GM23248 (cell line): ENCODE data around the gene PPT1. TPM values are rescaled to one million over a fixed set of nuclear protein-coding genes. Genes with fewer than 3 reads are reported as not detected.
A peak's percentile ranks its signal among the peaks of the same experiment; 100 is the strongest.

ENCODE experiments used
- DNase-seq: peaks from one replicate; pipeline ENCODE4 v3.0.0-alpha.2; 2015
- H2AFZ ChIP-seq: fragments of 200-600 bp; sonication (generic); 2 replicates; pipeline ENCODE4 v1.6.1; 2016; ENCODE audit warnings: antibody characterized with exemption
- H3F3A ChIP-seq: fragments of 200-600 bp; sonication (generic); 2 replicates; pipeline ENCODE4 v1.6.1; 2016; ENCODE audit warnings: mild to moderate bottlenecking, antibody characterized with exemption, mixed run types; ENCODE audit not compliant: insufficient read depth
- H3K27ac ChIP-seq: fragments of 200-600 bp; sonication (generic); 2 replicates; pipeline ENCODE4 v1.5.1; 2016; ENCODE audit warnings: mild to moderate bottlenecking
- H3K27me3 ChIP-seq: fragments of 200-600 bp; sonication (generic); replicated peaks from 2 replicates; pipeline ENCODE4 v1.6.1; 2016; ENCODE audit warnings: mild to moderate bottlenecking; ENCODE audit not compliant: insufficient read depth
- H3K36me3 ChIP-seq: fragments of 200-600 bp; sonication (generic); 2 replicates; pipeline ENCODE4 v1.6.1; 2016; ENCODE audit warnings: low read depth, mild to moderate bottlenecking
- H3K4me1 ChIP-seq: fragments of 200-600 bp; sonication (generic); 2 replicates; pipeline ENCODE4 v1.6.1; 2016; ENCODE audit warnings: mild to moderate bottlenecking; ENCODE audit not compliant: insufficient read depth
- H3K4me2 ChIP-seq: fragments of 200-600 bp; sonication (generic); one replicate; pipeline ENCODE4 v1.6.1; 2016; ENCODE audit warnings: mild to moderate bottlenecking; ENCODE audit not compliant: unreplicated experiment
- H3K4me3 ChIP-seq: fragments of 200-600 bp; sonication (generic); 2 replicates; pipeline ENCODE4 v1.5.1; 2016; ENCODE audit warnings: mild to moderate bottlenecking
- H3K79me2 ChIP-seq: fragments of 200-600 bp; sonication (generic); 2 replicates; pipeline ENCODE4 v1.6.1; 2016; ENCODE audit warnings: mild to moderate bottlenecking; ENCODE audit not compliant: insufficient read depth
- H3K9ac ChIP-seq: fragments of 200-600 bp; sonication (generic); 2 replicates; pipeline ENCODE4 v1.6.1; 2016; ENCODE audit warnings: mild to moderate bottlenecking
- H3K9me2 ChIP-seq: fragments of 200-600 bp; sonication (generic); 2 replicates; pipeline ENCODE4 v1.6.1; 2016; ENCODE audit warnings: mixed run types, mild to moderate bottlenecking, moderate library complexity; ENCODE audit not compliant: insufficient read depth
- H3K9me3 ChIP-seq: fragments of 200-600 bp; sonication (generic); one replicate; pipeline ENCODE4 v1.6.1; 2017; ENCODE audit warnings: low read depth
- H4K20me1 ChIP-seq: fragments of 200-600 bp; sonication (generic); 2 replicates; pipeline ENCODE4 v1.6.0; 2016; ENCODE audit not compliant: insufficient read depth
- EZH2 ChIP-seq: fragments of 200-600 bp; sonication (generic); IDR thresholded peaks from 2 replicates; pipeline ENCODE4 v1.6.1; 2018; ENCODE audit warnings: antibody characterized with exemption, mild to moderate bottlenecking; ENCODE audit not compliant: insufficient read depth, poor library complexity, severe bottlenecking
- EZH2phosphoT487 ChIP-seq: fragments of 200-600 bp; sonication (generic); IDR thresholded peaks from 2 replicates; pipeline ENCODE4 v1.6.1; 2018; ENCODE audit warnings: antibody characterized with exemption, moderate library complexity, mild to moderate bottlenecking, low read depth; ENCODE audit not compliant: insufficient read depth
- WGBS, 2 experiments: methylation state at CpG; one replicate each; pipeline ENCODE4 v1.1.6; 2015 to 2017; ENCODE audit warnings: low lambda C conversion rate in 2 of 2, low coverage in 1 of 2; ENCODE audit errors: missing lambda C conversion rate in 2 of 2; 5-methylcytosine and 5-hydroxymethylcytosine counted together
- in situ Hi-C: fragments of 300-500 bp; cut with MboI; formaldehyde crosslinking; loops from 2 replicates; pipeline ENCODE4 v1.15.0; 2020
- polyA plus RNA-seq: library from polyadenylated mRNA; unstranded; fragments of >200 nt; fragmentation: Nextera tagmentation; extraction: Ambion mirVana; gene quantifications from 2 replicates; pipeline ENCODE4 v1.2.1, GENCODE V29; 2016
- total RNA-seq: library from RNA; depleted of rRNA; stranded (reverse); fragments of >200 nt; shearing (Covaris generic); gene quantifications from 2 replicates; pipeline ENCODE4 v1.2.3, GENCODE V29; 2014

Gene PPT1
- total and polyA plus RNA-seq, 2 experiments from 2014 or later: 38.3 to 54.0 TPM

- WGBS, 2 experiments: 99 to 100% methylated on average over 3 of the region's 3 CpGs
- Histone ChIP-seq H3K27ac (0 out of 2 replicates have a peak overlapping the region, but pooled peaks have one; percentile 12), H3K36me3 (peaks cover 13% of the 10 kb centered on the region; the same call in 1 of the 2 replicates)
Observed at GRCh38 chr1:40050863-40051262, 46.2 kb downstream of the PPT1 start.

GRCh38 chr1:40049725-40050124, 47.3 kb downstream of the PPT1 start:
- no peak overlapping the region for H3K9ac ChIP-seq
- H4K20me1 ChIP-seq: peaks cover 19% of the 10 kb centered on the region; the same call in 1 of the 2 replicates
- no peaks in the 10 kb centered on the region for H3K9me2 ChIP-seq
- H3K4me2 ChIP-seq: peak overlapping the region; percentile 61
- DNase-seq: peak; percentile 34
- no peaks in the 10 kb centered on the region for H3K9me3 ChIP-seq
- peak overlapping the region; percentile 40 for H3K27ac ChIP-seq
- peaks cover 28% of the 10 kb centered on the region for H3F3A ChIP-seq
- in situ Hi-C loops: no loop called here
- peaks cover 13% of the 10 kb centered on the region; the same call in 1 of the 2 replicates for H3K36me3 ChIP-seq
- no peak for TF ChIP-seq EZH2phosphoT487
- no peak overlapping the region for H3K4me3 ChIP-seq
- peaks cover 100% of the 10 kb centered on the region for H3K79me2 ChIP-seq
- H3K4me1 ChIP-seq: peaks cover 35% of the 10 kb centered on the region
- H3K27me3 ChIP-seq: no peaks in the 10 kb centered on the region
- WGBS, 2 experiments: 51 to 52% methylated on average over 2 of the region's 2 CpGs
- H2AFZ ChIP-seq: no peak overlapping the region

More at GRCh38 chr1:40050863-40051262, 46.2 kb downstream of the PPT1 start:
- Histone ChIP-seq H3K4me2 (no peak overlapping the region), H3K79me2 (peaks cover 100% of the 10 kb centered on the region), H3K4me3 (no peak overlapping the region), H3K9me2 (no peaks in the 10 kb centered on the region), H3F3A (peaks cover 28% of the 10 kb centered on the region), H3K27me3 (no peaks in the 10 kb centered on the region), H3K9ac (no peak overlapping the region), H4K20me1 (peaks cover 18% of the 10 kb centered on the region; the same call in 1 of the 2 replicates), H3K4me1 (peaks cover 23% of the 10 kb centered on the region), H2AFZ (no peak overlapping the region), H3K9me3 (no peaks in the 10 kb centered on the region)
- TF ChIP-seq EZH2phosphoT487 (no peak), EZH2 (no peak)
- in situ Hi-C loops: no loop called here
- DNase-seq: no peak

- peaks cover 13% of the 10 kb centered on the region; the same call in 1 of the 2 replicates for H3K36me3 ChIP-seq
- H3K9me2 ChIP-seq: no peaks in the 10 kb centered on the region
- TF ChIP-seq EZH2phosphoT487 (no peak), EZH2 (no peak)
- WGBS, 2 experiments: 86 to 91% methylated on average over 5 of the region's 5 CpGs
- H3K79me2 ChIP-seq: peaks cover 100% of the 10 kb centered on the region
- in situ Hi-C loops: no loop called here
- H3K9ac ChIP-seq: no peak overlapping the region
- no peaks in the 10 kb centered on the region for H3K27me3 ChIP-seq
- H3K9me3 ChIP-seq: no peaks in the 10 kb centered on the region
- H3K27ac ChIP-seq: no peak overlapping the region
- no peak overlapping the region for H2AFZ ChIP-seq
- no peak for DNase-seq
- no peak overlapping the region for H3K4me2 ChIP-seq
- H3K4me1 ChIP-seq: peaks cover 51% of the 10 kb centered on the region
- H3K4me3 ChIP-seq: no peak overlapping the region
- H4K20me1 ChIP-seq: peaks cover 19% of the 10 kb centered on the region; the same call in 1 of the 2 replicates
- H3F3A ChIP-seq: peaks cover 36% of the 10 kb centered on the region
Observed at GRCh38 chr1:40047769-40048168, 49.3 kb downstream of the PPT1 start.

- Histone ChIP-seq H3K36me3 (peaks cover 13% of the 10 kb centered on the region; the same call in 1 of the 2 replicates), H3K4me3 (no peak overlapping the region), H3K9me3 (no peaks in the 10 kb centered on the region), H2AFZ (no peak overlapping the region), H3K9ac (no peak overlapping the region), H3K27me3 (no peaks in the 10 kb centered on the region), H3K4me2 (no peak overlapping the region), H3K4me1 (peaks cover 56% of the 10 kb centered on the region), H4K20me1 (peaks cover 19% of the 10 kb centered on the region; the same call in 1 of the 2 replicates), H3K79me2 (peaks cover 100% of the 10 kb centered on the region), H3K27ac (peak overlapping the region; percentile 23; the same call in 1 of the 2 replicates), H3F3A (peaks cover 41% of the 10 kb centered on the region), H3K9me2 (no peaks in the 10 kb centered on the region)
- in situ Hi-C loops: no loop called here
- DNase-seq: peak; percentile 15
- WGBS, 2 experiments: 70 to 76% methylated on average over 2 of the region's 2 CpGs
- no peak for TF ChIP-seq EZH2phosphoT487
- TF ChIP-seq EZH2: no peak
Observed at GRCh38 chr1:40047276-40047675, 49.8 kb downstream of the PPT1 start.
